ENCODE data around the gene POLD4.

GRCh38 chr11:67382276-67383136, 29.2 kb upstream of the POLD4 start:
- peak in 2 of 3 donors; percentile 15 to 52 for TF ChIP-seq POLR2AphosphoS5 (IDR thresholded peaks at IDR 0.05)
- TF ChIP-seq, protein P1, sequence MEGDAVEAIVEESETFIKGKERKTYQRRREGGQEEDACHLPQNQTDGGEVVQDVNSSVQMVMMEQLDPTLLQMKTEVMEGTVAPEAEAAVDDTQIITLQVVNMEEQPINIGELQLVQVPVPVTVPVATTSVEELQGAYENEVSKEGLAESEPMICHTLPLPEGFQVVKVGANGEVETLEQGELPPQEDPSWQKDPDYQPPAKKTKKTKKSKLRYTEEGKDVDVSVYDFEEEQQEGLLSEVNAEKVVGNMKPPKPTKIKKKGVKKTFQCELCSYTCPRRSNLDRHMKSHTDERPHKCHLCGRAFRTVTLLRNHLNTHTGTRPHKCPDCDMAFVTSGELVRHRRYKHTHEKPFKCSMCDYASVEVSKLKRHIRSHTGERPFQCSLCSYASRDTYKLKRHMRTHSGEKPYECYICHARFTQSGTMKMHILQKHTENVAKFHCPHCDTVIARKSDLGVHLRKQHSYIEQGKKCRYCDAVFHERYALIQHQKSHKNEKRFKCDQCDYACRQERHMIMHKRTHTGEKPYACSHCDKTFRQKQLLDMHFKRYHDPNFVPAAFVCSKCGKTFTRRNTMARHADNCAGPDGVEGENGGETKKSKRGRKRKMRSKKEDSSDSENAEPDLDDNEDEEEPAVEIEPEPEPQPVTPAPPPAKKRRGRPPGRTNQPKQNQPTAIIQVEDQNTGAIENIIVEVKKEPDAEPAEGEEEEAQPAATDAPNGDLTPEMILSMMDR (IDR thresholded peaks at IDR 0.05 in 8 of 11, conservative IDR thresholded peaks at IDR 0.05 in 3 of 11) = peak; percentile 95 to 98 (median 97)

Measured in spleen (tissue), 7 donors.